Effector memory CD8-positive, alpha-beta T cell (primary cell): ENCODE data around the gene ZFPM1.

ENCODE experiments used
- ATAC-seq: fragments of 150-1000 bp; cut with Tn5 transposase; replicated peaks from 2 replicates; pipeline ENCODE4 v1.10.0; 2021; ENCODE audit warnings: mild to moderate bottlenecking, moderate library complexity
- DNase-seq, 3 experiments: peaks; one replicate each; pipeline ENCODE4 v3.0.0; 2021
- H3K27ac Mint-ChIP-seq, 2 donors: one replicate each; pipeline ENCODE4 v1.8.0; 2022; ENCODE audit warnings: mild to moderate bottlenecking in 2 of 2, mixed read lengths in 2 of 2, moderate library complexity in 2 of 2
- H3K27me3 Mint-ChIP-seq, 2 donors: one replicate each; pipeline ENCODE4 v1.8.0; 2022; ENCODE audit warnings: mixed read lengths in 2 of 2
- H3K36me3 Mint-ChIP-seq: one replicate; pipeline ENCODE4 v1.8.0; 2022; ENCODE audit warnings: mild to moderate bottlenecking, moderate library complexity, mixed read lengths; ENCODE audit not compliant: insufficient read depth
- H3K4me1 Mint-ChIP-seq, 2 donors: one replicate each; pipeline ENCODE4 v1.8.0; 2022; ENCODE audit warnings: low read depth in 2 of 2, mixed read lengths in 2 of 2
- H3K4me3 Mint-ChIP-seq, 2 donors: one replicate each; pipeline ENCODE4 v1.8.0; 2022; ENCODE audit warnings: mild to moderate bottlenecking in 2 of 2, mixed read lengths in 2 of 2, moderate library complexity in 2 of 2
- H3K9me3 Mint-ChIP-seq, 2 donors: one replicate each; pipeline ENCODE4 v1.8.0; 2022; ENCODE audit warnings: mixed read lengths in 2 of 2

Gene ZFPM1

GRCh38 chr16:88494335-88495154 is 41.5 kb downstream of the ZFPM1 start:
- Mint-ChIP-seq H3K4me1 (peaks cover 4% of the 10 kb centered on the region in 2 donors), H3K27ac (no peak overlapping the region)

GRCh38 chr16:88495268-88495772 is 42.2 kb downstream of the ZFPM1 start:
- no peaks in the 10 kb centered on the region for H3K9me3 Mint-ChIP-seq
- no peaks in the 10 kb centered on the region for H3K27me3 Mint-ChIP-seq
- peaks cover 45% of the 10 kb centered on the region for H3K36me3 Mint-ChIP-seq
- no peak overlapping the region for H3K27ac Mint-ChIP-seq
- peaks cover 4 to 7% of the 10 kb centered on the region in 2 donors for H3K4me1 Mint-ChIP-seq
- DNase-seq (no peak), ATAC-seq (no peak)
- H3K4me3 Mint-ChIP-seq: no peak overlapping the region

More at GRCh38 chr16:88494335-88495154, 41.5 kb downstream of the ZFPM1 start:
- Mint-ChIP-seq H3K36me3 (peaks cover 41% of the 10 kb centered on the region), H3K27me3 (no peaks in the 10 kb centered on the region), H3K9me3 (no peaks in the 10 kb centered on the region), H3K4me3 (no peak overlapping the region)
- ATAC-seq (no peak), DNase-seq (no peak)

GRCh38 chr16:88497561-88498462 is 44.7 kb downstream of the ZFPM1 start:
- no peaks in the 10 kb centered on the region for H3K27me3 Mint-ChIP-seq
- no peaks in the 10 kb centered on the region for H3K9me3 Mint-ChIP-seq
- no peak overlapping the region for H3K4me3 Mint-ChIP-seq
- H3K27ac Mint-ChIP-seq: peak overlapping the region in 1 of 2 donors; percentile 35
- DNase-seq (no peak), ATAC-seq (no peak)
- peaks cover 11 to 14% of the 10 kb centered on the region in 2 donors for H3K4me1 Mint-ChIP-seq
- peaks cover 42% of the 10 kb centered on the region for H3K36me3 Mint-ChIP-seq

- Mint-ChIP-seq H3K4me3 (no peak overlapping the region), H3K27ac (peak overlapping the region in 1 of 2 donors; percentile 67), H3K36me3 (peaks cover 37% of the 10 kb centered on the region), H3K4me1 (peaks cover 14 to 18% of the 10 kb centered on the region in 2 donors), H3K27me3 (no peaks in the 10 kb centered on the region), H3K9me3 (no peaks in the 10 kb centered on the region)
- no peak for DNase-seq
- no peak for ATAC-seq
Observed at GRCh38 chr16:88498576-88499208, 45.6 kb downstream of the ZFPM1 start.

GRCh38 chr16:88499292-88499691 is 46.2 kb downstream of the ZFPM1 start:
- H3K27ac Mint-ChIP-seq: peak overlapping the region in 1 of 2 donors; percentile 67
- H3K27me3 Mint-ChIP-seq: no peaks in the 10 kb centered on the region
- ATAC-seq (no peak), DNase-seq (no peak)
- H3K9me3 Mint-ChIP-seq: no peaks in the 10 kb centered on the region
- peaks cover 34% of the 10 kb centered on the region for H3K36me3 Mint-ChIP-seq
- H3K4me1 Mint-ChIP-seq: peaks cover 14 to 18% of the 10 kb centered on the region in 2 donors
- no peak overlapping the region for H3K4me3 Mint-ChIP-seq

- Mint-ChIP-seq H3K27ac (peak overlapping the region in 1 of 2 donors; percentile 79), H3K36me3 (peaks cover 28% of the 10 kb centered on the region), H3K4me1 (peaks cover 14 to 18% of the 10 kb centered on the region in 2 donors), H3K27me3 (no peaks in the 10 kb centered on the region), H3K9me3 (no peaks in the 10 kb centered on the region), H3K4me3 (no peak overlapping the region)
- DNase-seq: no peak
- no peak for ATAC-seq
Observed at GRCh38 chr16:88499836-88500251, 46.8 kb downstream of the ZFPM1 start.

GRCh38 chr16:88500255-88500661 is 47.2 kb downstream of the ZFPM1 start:
- Mint-ChIP-seq H3K9me3 (no peaks in the 10 kb centered on the region), H3K27me3 (no peaks in the 10 kb centered on the region), H3K4me3 (no peak overlapping the region), H3K4me1 (peaks cover 16 to 18% of the 10 kb centered on the region in 2 donors), H3K36me3 (peaks cover 30% of the 10 kb centered on the region), H3K27ac (peak overlapping the region; percentile 79 to 89)
- ATAC-seq: no peak
- DNase-seq: no peak

- Mint-ChIP-seq H3K9me3 (no peaks in the 10 kb centered on the region), H3K27ac (no peak overlapping the region), H3K4me3 (no peak overlapping the region), H3K4me1 (peaks cover 14 to 18% of the 10 kb centered on the region in 2 donors), H3K27me3 (no peaks in the 10 kb centered on the region), H3K36me3 (peaks cover 37% of the 10 kb centered on the region)
- ATAC-seq: no peak
- no peak for DNase-seq
Observed at GRCh38 chr16:88502371-88502770, 49.3 kb downstream of the ZFPM1 start.

GRCh38 chr16:88502776-88503280 is 49.7 kb downstream of the ZFPM1 start:
- peaks cover 14 to 18% of the 10 kb centered on the region in 2 donors for H3K4me1 Mint-ChIP-seq
- H3K27ac Mint-ChIP-seq: no peak overlapping the region
- DNase-seq (no peak), ATAC-seq (no peak)
- peaks cover 35% of the 10 kb centered on the region for H3K36me3 Mint-ChIP-seq
- no peaks in the 10 kb centered on the region for H3K27me3 Mint-ChIP-seq
- no peak overlapping the region for H3K4me3 Mint-ChIP-seq
- H3K9me3 Mint-ChIP-seq: no peaks in the 10 kb centered on the region

GRCh38 chr16:88503374-88503770 is 50.3 kb downstream of the ZFPM1 start:
- no peak overlapping the region for H3K4me3 Mint-ChIP-seq
- DNase-seq: no peak
- no peaks in the 10 kb centered on the region for H3K27me3 Mint-ChIP-seq
- H3K4me1 Mint-ChIP-seq: peaks cover 14 to 18% of the 10 kb centered on the region in 2 donors
- no peak for ATAC-seq
- H3K27ac Mint-ChIP-seq: peak overlapping the region; percentile 49 to 83
- H3K36me3 Mint-ChIP-seq: peaks cover 34% of the 10 kb centered on the region
- H3K9me3 Mint-ChIP-seq: no peaks in the 10 kb centered on the region

GRCh38 chr16:88503771-88504488 is 50.9 kb downstream of the ZFPM1 start:
- no peaks in the 10 kb centered on the region for H3K9me3 Mint-ChIP-seq
- DNase-seq (no peak), ATAC-seq (no peak)
- no peaks in the 10 kb centered on the region for H3K27me3 Mint-ChIP-seq
- peak overlapping the region; percentile 49 to 83 for H3K27ac Mint-ChIP-seq
- H3K4me1 Mint-ChIP-seq: peaks cover 14 to 18% of the 10 kb centered on the region in 2 donors
- no peak overlapping the region for H3K4me3 Mint-ChIP-seq
- H3K36me3 Mint-ChIP-seq: peaks cover 31% of the 10 kb centered on the region
